ENCODE data around the gene PCNX2.

DNA sequence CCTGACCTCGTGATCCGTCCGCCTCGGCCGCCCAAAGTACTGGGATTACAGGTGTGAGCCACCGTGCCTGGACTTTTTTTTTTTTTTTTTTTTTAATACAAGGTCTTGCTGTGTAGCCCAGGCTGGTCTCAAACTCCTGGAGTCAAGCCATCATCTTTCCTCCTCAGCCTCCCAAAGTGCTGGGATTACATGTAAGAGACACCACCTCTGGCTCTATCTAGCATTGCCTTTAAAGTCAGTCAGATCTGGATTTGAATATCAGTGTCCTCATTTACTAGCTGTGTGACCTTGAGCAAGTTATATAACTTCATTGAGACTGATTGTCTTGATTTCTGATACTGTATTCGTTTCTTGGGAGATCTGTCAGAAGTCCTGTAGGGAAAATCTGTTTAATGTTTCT, 38.6 kb upstream of the PCNX2 start:
- no peak for TF ChIP-seq EZH2 (IDR thresholded peaks at IDR 0.05; ENCODE audit: borderline replicate concordance, low read depth, low read length, poor library complexity, severe bottlenecking)
- no peak for TF ChIP-seq CTCF (conservative IDR thresholded peaks at IDR 0.05; ENCODE audit: low read depth, low read length)
